K562 (cell line): ENCODE measurements around the gene C2CD2. TPM values are rescaled to one million over a fixed set of nuclear protein-coding genes. Genes with fewer than 3 reads are reported as not detected.

ENCODE experiments used
- MEF2A ChIP-seq: IDR thresholded peaks from 2 replicates; pipeline ENCODE4 v1.6.1; 2011; ENCODE audit warnings: low read depth, mild to moderate bottlenecking, low read length, moderate library complexity; ENCODE audit not compliant: control insufficient read depth
- PHF8 ChIP-seq: fragments of 200-600 bp; sonication (generic); IDR thresholded peaks from 2 replicates; pipeline ENCODE4 v1.6.1; 2012; ENCODE audit warnings: mixed run types, mild to moderate bottlenecking, inconsistent platforms, low read length, moderate library complexity, borderline replicate concordance
- RFX5 ChIP-seq: IDR thresholded peaks from 2 replicates; pipeline ENCODE4 v1.6.1; 2011; ENCODE audit warnings: low read depth, mild to moderate bottlenecking, improper control_type of control experiment, low read length
- RHOXF2B ChIP-seq: fragments of 250-450 bp; sonication (Bioruptor Pico); conservative IDR thresholded peaks from 2 replicates; pipeline ENCODE4 v1.5.1; 2021
- SMAD4 ChIP-seq: fragments of 250-450 bp; sonication (Bioruptor Pico); conservative IDR thresholded peaks from 2 replicates; pipeline ENCODE4 v1.8.0; 2021; ENCODE audit warnings: inconsistent platforms, mild to moderate bottlenecking, moderate library complexity
- STAT6 ChIP-seq: sonication (generic); formaldehyde crosslinking; IDR thresholded peaks from 2 replicates; pipeline ENCODE4 v1.8.1; 2023; ENCODE audit warnings: mild to moderate bottlenecking, missing genetic modification reagents
- UBTF ChIP-seq, 2 experiments: IDR thresholded peaks; 2 replicates each; pipeline ENCODE4 v1.6.1; 2012; ENCODE audit warnings: improper control_type of control experiment in 2 of 2, low read depth in 2 of 2, low read length in 2 of 2, borderline replicate concordance in 1 of 2
- YBX1 ChIP-seq: fragments of 450-650 bp; IDR thresholded peaks from 2 replicates; pipeline ENCODE4 v1.7.1; 2016; ENCODE audit warnings: mild to moderate bottlenecking
- ZNF24 ChIP-seq: fragments of 450-650 bp; IDR thresholded peaks from 2 replicates; pipeline ENCODE4 v1.6.1; 2016
- ZNF263 ChIP-seq: sonication (generic); formaldehyde crosslinking; IDR thresholded peaks from 2 replicates; pipeline ENCODE4 v1.8.0; 2022; ENCODE audit warnings: mild to moderate bottlenecking, missing genetic modification reagents, borderline replicate concordance
- polyA plus RNA-seq, 8 experiments: library from polyadenylated mRNA; depleted of rRNA in 4 of 8; stranded (reverse) in 5 of 8; unstranded in 3 of 8; fragments of >200 nt; fragmentation: Nextera tagmentation in 2 of 8; fragmentation: Illumina TruSeq in 1 of 8; extraction: Ambion mirVana in 2 of 8; extraction: Trizol in 1 of 8; gene quantifications; 2 replicates each; pipeline versions ENCODE4 v1.2.1 to v1.2.3, GENCODE V29; 2011 to 2014; ENCODE audit warnings: inconsistent platforms in 1 of 8, missing spikeins in 1 of 8
- total RNA-seq, 7 experiments: library from RNA; depleted of rRNA in 6 of 7; stranded (reverse); fragments of >200 nt in 6 of 7; fragmentation: Illumina TruSeq in 2 of 7; extraction: Trizol in 2 of 7; gene quantifications; 2 replicates each; pipeline versions ENCODE4 v1.2.1 to v1.2.3, GENCODE V29; 2011 to 2021; ENCODE audit warnings: low replicate concordance in 1 of 7

C2CD2 gene
- total and polyA plus RNA-seq, 9 of the 15 experiments (the other 6 are each of a cell fraction or from before 2014, with no cell fraction given): 1.3 to 21.6 (median 12.1) TPM

GRCh38 chr21:41956926-41957729 lies 3.3 kb upstream of the C2CD2 start (continued):
- TF ChIP-seq PHF8 (peak; percentile 28; the same call in 1 of the 2 replicates), ZNF24 (no peak), UBTF (IDR thresholded peaks at IDR 0.05; ENCODE audit: borderline replicate concordance in 1 of 2, low read depth in 2 of 2, low read length in 2 of 2) (no peak), STAT6 (CRISPR knock-in tag) (no peak), SMAD4 (CRISPR knock-in tag) (peak; percentile 26; the same call in 1 of the 2 replicates), MEF2A (0 out of 2 replicates have a peak, but pooled peaks have one; percentile 37), RFX5 (no peak), ZNF263 (CRISPR knock-in tag) (0 out of 2 replicates have a peak, but pooled peaks have one; percentile 44), RHOXF2B (CRISPR knock-in tag) (0 out of 2 replicates have a peak, but pooled peaks have one; percentile 5), YBX1 (no peak)
